HG03520 (cell line): ENCODE results near the gene IL27RA.

ENCODE experiments used
- ATAC-seq: cut with Tn5 transposase; IDR thresholded peaks from one replicate; pipeline ENCODE4 v1.9.1; 2021; ENCODE audit warnings: mild to moderate bottlenecking, moderate library complexity; ENCODE audit not compliant: unreplicated experiment

IL27RA gene

GRCh38 chr19:14056741-14057356 lies 25.3 kb downstream of the IL27RA start:
- no peak for ATAC-seq

GRCh38 chr19:14058182-14059092 lies 26.9 kb downstream of the IL27RA start:
- ATAC-seq = no peak

- no peak for ATAC-seq
Measured at GRCh38 chr19:14059093-14059480, 27.5 kb downstream of the IL27RA start.

- no peak for ATAC-seq
Measured at GRCh38 chr19:14059652-14060155, 28.1 kb downstream of the IL27RA start.

- ATAC-seq = no peak
Measured at GRCh38 chr19:14061081-14061749, 29.7 kb downstream of the IL27RA start.

GRCh38 chr19:14061751-14062557 lies 30.4 kb downstream of the IL27RA start, which contains the start of gene PALM3:
PALM3 (minus strand) TSS chr19:14062076; CDS start chr19:14061980, 96 bp downstream.
- ATAC-seq = no peak

- ATAC-seq = no peak
Measured at GRCh38 chr19:14062558-14062855, 30.9 kb downstream of the IL27RA start.

- no peak for ATAC-seq
Measured at GRCh38 chr19:14063105-14063504, 31.5 kb downstream of the IL27RA start.

- no peak for ATAC-seq
Measured at GRCh38 chr19:14066134-14066533, 34.6 kb downstream of the IL27RA start.

- no peak for ATAC-seq
Measured at GRCh38 chr19:14070268-14071050, 38.9 kb downstream of the IL27RA start.

GRCh38 chr19:14072535-14073260 lies 41.1 kb downstream of the IL27RA start, which contains the start of gene MISP3:
MISP3 (plus strand) TSS chr19:14072786; CDS start chr19:14073310, 524 bp downstream.
- peak; percentile 5 for ATAC-seq

GRCh38 chr19:14073261-14073924 lies 41.8 kb downstream of the IL27RA start:
- ATAC-seq = peak; percentile 58

GRCh38 chr19:14073925-14074838 lies 42.6 kb downstream of the IL27RA start:
- no peak for ATAC-seq

- no peak for ATAC-seq
Measured at GRCh38 chr19:14078411-14078810, 46.8 kb downstream of the IL27RA start.

- ATAC-seq = peak; percentile 83
Measured at GRCh38 chr19:14080887-14081796, 49.6 kb downstream of the IL27RA start.
